HepG2 (cell line): Measurements from ENCODE around the gene CIB2. TPM values are rescaled to one million over a fixed set of nuclear protein-coding genes. Genes with fewer than 3 reads are reported as not detected.

Experiments used
- DMAP1 ChIP-seq: IDR thresholded peaks from 2 replicates; pipeline ENCODE4 v1.6.1; 2016
- DMTF1 ChIP-seq: sonication (generic); formaldehyde crosslinking; IDR thresholded peaks from 2 replicates; pipeline ENCODE4 v1.4.0; 2020; ENCODE audit warnings: mild to moderate bottlenecking, missing genetic modification reagents
- FOXC1 ChIP-seq: sonication (generic); formaldehyde crosslinking; IDR thresholded peaks from 2 replicates; pipeline ENCODE4 v1.8.0; 2022; ENCODE audit warnings: mild to moderate bottlenecking, missing genetic modification reagents, borderline replicate concordance
- HIC2 ChIP-seq: sonication (generic); formaldehyde crosslinking; IDR thresholded peaks from 2 replicates; pipeline ENCODE4 v1.9.0; 2022; ENCODE audit warnings: low read depth, missing genetic modification reagents
- HOXA3 ChIP-seq: sonication (generic); formaldehyde crosslinking; IDR thresholded peaks from 2 replicates; pipeline ENCODE4 v1.5.0; 2020; ENCODE audit warnings: missing genetic modification reagents
- HOXA7 ChIP-seq: sonication (generic); formaldehyde crosslinking; IDR thresholded peaks from 2 replicates; pipeline ENCODE4 v1.8.1; 2022; ENCODE audit warnings: mild to moderate bottlenecking, missing genetic modification reagents, moderate library complexity
- KDM5A ChIP-seq: fragments of 200-600 bp; sonication (generic); IDR thresholded peaks from 2 replicates; pipeline ENCODE4 v1.7.0; 2018; ENCODE audit warnings: antibody characterized with exemption, mild to moderate bottlenecking, low read length, borderline replicate concordance
- MXD1 ChIP-seq: sonication (generic); formaldehyde crosslinking; IDR thresholded peaks from 2 replicates; pipeline ENCODE4 v1.4.0; 2020; ENCODE audit warnings: mild to moderate bottlenecking, missing genetic modification reagents
- PITX1 ChIP-seq: sonication (generic); formaldehyde crosslinking; IDR thresholded peaks from 2 replicates; pipeline ENCODE4 v1.5.1; 2020; ENCODE audit warnings: mild to moderate bottlenecking, missing genetic modification reagents
- SIX4 ChIP-seq: sonication (generic); formaldehyde crosslinking; IDR thresholded peaks from 2 replicates; pipeline ENCODE4 v1.4.0; 2020; ENCODE audit warnings: missing genetic modification reagents
- TCF7 ChIP-seq: sonication (generic); IDR thresholded peaks from 2 replicates; pipeline ENCODE4 v1.6.1; 2016; ENCODE audit warnings: antibody characterized with exemption, low read depth
- ZBTB26 ChIP-seq: IDR thresholded peaks from 2 replicates; pipeline ENCODE4 v1.6.1; 2016; ENCODE audit warnings: missing compliant biosample characterization, missing genetic modification reagents, borderline replicate concordance
- ZNF280D ChIP-seq: sonication (generic); formaldehyde crosslinking; IDR thresholded peaks from 2 replicates; pipeline ENCODE4 v1.5.1; 2020; ENCODE audit warnings: mild to moderate bottlenecking, missing genetic modification reagents
- ZNF292 ChIP-seq: sonication (generic); formaldehyde crosslinking; IDR thresholded peaks from 2 replicates; pipeline ENCODE4 v1.8.1; 2022; ENCODE audit warnings: mild to moderate bottlenecking, low read depth, missing genetic modification reagents, borderline replicate concordance
- ZNF30 ChIP-seq: sonication (generic); formaldehyde crosslinking; IDR thresholded peaks from 2 replicates; pipeline ENCODE4 v1.5.0; 2020; ENCODE audit warnings: mild to moderate bottlenecking, missing genetic modification reagents
- ZNF543 ChIP-seq: sonication (generic); formaldehyde crosslinking; IDR thresholded peaks from 2 replicates; pipeline ENCODE4 v1.4.0; 2020; ENCODE audit warnings: mild to moderate bottlenecking, missing genetic modification reagents
- ZNF770 ChIP-seq: sonication (generic); formaldehyde crosslinking; IDR thresholded peaks from 2 replicates; pipeline ENCODE4 v1.5.0; 2020; ENCODE audit warnings: mild to moderate bottlenecking, missing genetic modification reagents
- polyA plus RNA-seq, 8 experiments: library from polyadenylated mRNA; depleted of rRNA in 3 of 8; stranded (reverse) in 7 of 8; unstranded in 1 of 8; fragments of >200 nt; fragmentation: Illumina TruSeq in 4 of 8; extraction: Trizol in 4 of 8; gene quantifications; 2 replicates each; pipeline versions ENCODE4 v1.2.1 to v1.2.3, GENCODE V29; 2011 to 2016; ENCODE audit warnings: low read depth in 4 of 8, missing spikeins in 1 of 8, mixed read lengths in 1 of 8; ENCODE audit not compliant: insufficient read depth in 1 of 8
- total RNA-seq, 5 experiments: library from RNA; depleted of rRNA; stranded (reverse); fragments of >200 nt; fragmentation: Illumina TruSeq; extraction: Trizol; gene quantifications; 2 replicates each; pipeline ENCODE4 v1.2.3, GENCODE V29; 2016; ENCODE audit warnings: low read depth in 1 of 5

CIB2 gene
- total and polyA plus RNA-seq, 2 of the 13 experiments (the other 11 are each of a cell fraction or from before 2014, with no cell fraction given): 1.4 to 1.5 TPM

GRCh38 chr15:78079298-78080087, 51.8 kb downstream of the CIB2 start (continued):
- TF ChIP-seq ZNF280D (CRISPR knock-in tag) (no peak), TCF7 (no peak), HOXA7 (CRISPR knock-in tag) (no peak), DMTF1 (CRISPR knock-in tag) (no peak), FOXC1 (CRISPR knock-in tag) (no peak), ZNF292 (CRISPR knock-in tag) (no peak), DMAP1 (CRISPR knock-in tag) (no peak), HIC2 (CRISPR knock-in tag) (0 out of 2 replicates have a peak, but pooled peaks have one; percentile 16), ZNF543 (CRISPR knock-in tag) (no peak), ZNF770 (no peak), MXD1 (CRISPR knock-in tag) (no peak), SIX4 (CRISPR knock-in tag) (no peak), PITX1 (no peak), ZNF30 (CRISPR knock-in tag) (no peak), HOXA3 (CRISPR knock-in tag) (no peak), ZBTB26 (no peak), KDM5A (no peak)
